GM19467 (cell line): Measurements from ENCODE around the gene ENTPD6.

Experiments used
- ATAC-seq: cut with Tn5 transposase; IDR thresholded peaks from one replicate; pipeline ENCODE4 v1.9.1; 2021; ENCODE audit warnings: mild to moderate bottlenecking, moderate library complexity; ENCODE audit not compliant: unreplicated experiment

Gene ENTPD6

GRCh38 chr20:25207960-25208534 is 12.5 kb downstream of the ENTPD6 start:
- no peak for ATAC-seq

DNA sequence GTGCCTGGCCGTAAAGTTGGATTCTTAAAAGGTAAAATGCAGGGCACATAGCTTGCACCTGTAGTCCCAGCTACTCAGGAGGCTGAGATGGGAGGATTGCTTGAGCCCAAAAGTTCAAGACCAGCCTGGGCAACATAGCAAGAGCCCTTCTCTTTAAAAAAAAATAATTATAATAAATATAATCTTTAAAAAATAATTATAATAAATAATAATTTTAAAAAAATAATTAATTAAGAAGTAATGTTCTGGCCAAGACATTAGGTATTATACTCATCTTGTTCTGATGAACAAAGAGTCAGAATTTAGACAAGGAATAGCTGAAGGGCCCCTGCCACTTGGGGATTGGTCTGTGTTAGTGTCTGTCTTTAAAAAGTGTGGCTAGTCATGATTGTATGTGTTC is 13.9 kb downstream of the ENTPD6 start:
- ATAC-seq = no peak

- ATAC-seq = no peak
Observed at GRCh38 chr20:25209911-25210310, 14.4 kb downstream of the ENTPD6 start.

GRCh38 chr20:25211273-25211672 is 15.8 kb downstream of the ENTPD6 start:
- ATAC-seq = no peak

GRCh38 chr20:25212242-25212641 is 16.7 kb downstream of the ENTPD6 start:
- no peak for ATAC-seq

DNA sequence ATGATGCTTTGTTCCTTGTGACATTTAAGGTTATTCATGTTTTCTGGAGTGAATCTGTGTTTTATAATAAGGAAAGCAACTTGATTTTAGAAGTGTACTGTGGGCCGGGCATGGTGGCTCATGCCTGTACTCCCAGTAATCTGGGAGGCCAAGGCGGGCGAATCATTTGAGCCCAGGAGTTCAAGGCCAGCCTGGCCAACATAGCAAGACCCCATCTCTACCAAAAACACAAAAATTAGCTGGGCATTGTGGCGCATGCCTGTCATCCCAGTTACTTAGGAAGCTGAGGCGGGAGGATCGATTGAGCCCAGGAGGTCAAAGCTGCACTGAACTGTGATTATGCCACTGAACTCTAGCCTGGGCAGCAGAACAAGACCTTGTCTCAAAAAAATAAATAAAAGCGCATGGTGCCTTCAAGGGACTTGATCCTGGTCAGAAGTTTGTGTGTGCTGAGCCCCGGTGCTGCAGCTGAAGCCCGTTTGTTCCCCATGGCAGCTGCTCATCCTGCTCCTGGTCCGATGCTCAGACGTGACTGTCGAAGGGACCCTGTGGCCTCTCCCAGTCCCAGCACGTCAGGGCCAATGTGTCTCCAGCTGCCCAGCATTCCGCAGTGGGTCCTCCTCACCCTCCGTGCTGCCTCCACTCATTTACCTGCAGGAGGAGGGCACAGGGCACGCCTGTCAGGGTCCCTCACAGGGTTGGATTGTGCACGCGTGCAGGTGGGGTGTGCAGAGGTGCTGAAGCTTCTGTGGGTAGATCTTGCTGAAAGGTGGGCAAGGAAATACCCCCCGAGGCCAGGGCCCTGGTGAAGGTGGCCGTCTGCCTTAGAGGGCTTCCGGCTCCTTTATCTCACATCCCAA is 18.3 kb downstream of the ENTPD6 start:
- no peak for ATAC-seq

GRCh38 chr20:25214426-25214790 is 18.9 kb downstream of the ENTPD6 start:
- no peak for ATAC-seq

- ATAC-seq = no peak
Observed at GRCh38 chr20:25214819-25215218, 19.3 kb downstream of the ENTPD6 start.

DNA sequence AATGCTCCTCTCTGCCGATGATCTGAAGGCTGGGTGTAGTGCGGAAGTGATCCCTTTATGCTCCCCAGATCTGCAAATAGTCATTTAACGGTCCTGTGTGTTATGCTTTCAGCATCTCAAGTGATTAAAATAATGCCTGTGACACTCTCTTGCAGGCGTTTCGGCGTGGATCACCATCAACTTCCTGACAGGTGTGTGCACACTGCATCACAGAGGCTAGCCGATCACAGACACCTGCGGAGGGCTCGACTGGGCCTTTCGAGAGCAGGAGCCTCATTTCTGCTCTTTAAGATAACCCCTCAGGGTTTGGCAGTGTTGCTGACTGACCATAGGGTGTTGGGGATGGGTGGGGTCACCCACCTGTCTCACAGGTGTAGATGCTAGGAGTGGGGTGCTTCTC is 20.0 kb downstream of the ENTPD6 start:
- ATAC-seq = no peak

DNA sequence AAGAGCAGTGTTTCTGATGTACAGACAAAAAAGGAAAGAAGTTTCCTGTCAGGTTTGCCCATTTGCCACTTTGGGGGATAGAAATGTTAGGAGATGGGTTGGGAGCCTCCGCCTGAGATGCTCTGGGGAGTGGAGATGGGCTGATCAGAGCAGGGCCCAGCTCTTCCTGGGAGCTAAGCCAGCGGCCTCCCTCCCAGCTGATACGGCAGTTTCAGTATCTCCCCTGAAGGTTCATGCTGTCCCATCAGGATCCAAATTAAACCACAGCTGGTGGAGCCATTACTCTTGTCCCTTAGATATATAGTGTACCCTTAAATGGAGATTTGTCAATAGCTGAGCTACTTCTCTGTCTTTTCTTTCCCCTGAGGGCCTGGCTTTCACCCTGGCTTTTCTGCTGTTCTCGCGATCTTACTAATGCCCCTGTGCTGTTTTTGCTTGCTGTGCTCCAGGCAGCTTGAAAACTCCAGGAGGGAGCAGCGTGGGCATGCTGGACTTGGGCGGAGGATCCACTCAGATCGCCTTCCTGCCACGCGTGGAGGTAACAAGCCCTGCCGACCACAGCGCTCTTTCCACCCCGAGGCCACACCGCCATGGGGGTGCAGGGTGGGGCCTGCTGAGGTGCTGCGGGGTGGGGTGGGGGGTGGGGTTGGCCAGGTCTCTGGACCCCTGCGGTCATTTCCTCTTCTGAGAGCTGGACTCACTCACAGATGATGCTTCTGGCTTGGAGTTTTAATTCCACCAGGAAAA is 20.9 kb downstream of the ENTPD6 start:
- ATAC-seq = no peak

- no peak for ATAC-seq
Observed at GRCh38 chr20:25217161-25218108, 21.9 kb downstream of the ENTPD6 start.

- no peak for ATAC-seq
Observed at GRCh38 chr20:25218109-25218486, 22.6 kb downstream of the ENTPD6 start.

DNA sequence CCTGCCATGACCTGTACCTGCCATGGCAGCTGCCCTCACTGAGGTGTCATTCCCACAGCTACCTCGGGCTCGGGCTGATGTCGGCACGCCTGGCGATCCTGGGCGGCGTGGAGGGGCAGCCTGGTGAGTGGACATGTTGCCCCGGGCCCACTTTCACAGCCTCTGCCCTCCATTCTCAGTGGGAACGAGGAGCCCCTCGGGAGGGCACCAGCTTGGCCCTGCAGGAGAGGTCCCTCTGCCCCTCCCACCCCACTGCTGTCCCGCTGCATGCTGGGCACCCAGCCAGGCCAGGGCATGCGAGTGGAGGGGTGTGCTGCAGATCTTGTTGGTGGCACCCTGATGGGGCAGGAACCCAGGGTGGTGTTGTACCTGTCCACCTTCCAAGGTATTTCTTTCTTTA is 23.0 kb downstream of the ENTPD6 start:
- no peak for ATAC-seq

- no peak for ATAC-seq
Observed at GRCh38 chr20:25219365-25219764, 23.9 kb downstream of the ENTPD6 start.

- no peak for ATAC-seq
Observed at GRCh38 chr20:25220021-25220730, 24.7 kb downstream of the ENTPD6 start.

- ATAC-seq = no peak
Observed at GRCh38 chr20:25220810-25221591, 25.5 kb downstream of the ENTPD6 start.

GRCh38 chr20:25221592-25222460 is 26.3 kb downstream of the ENTPD6 start:
- ATAC-seq = no peak

DNA sequence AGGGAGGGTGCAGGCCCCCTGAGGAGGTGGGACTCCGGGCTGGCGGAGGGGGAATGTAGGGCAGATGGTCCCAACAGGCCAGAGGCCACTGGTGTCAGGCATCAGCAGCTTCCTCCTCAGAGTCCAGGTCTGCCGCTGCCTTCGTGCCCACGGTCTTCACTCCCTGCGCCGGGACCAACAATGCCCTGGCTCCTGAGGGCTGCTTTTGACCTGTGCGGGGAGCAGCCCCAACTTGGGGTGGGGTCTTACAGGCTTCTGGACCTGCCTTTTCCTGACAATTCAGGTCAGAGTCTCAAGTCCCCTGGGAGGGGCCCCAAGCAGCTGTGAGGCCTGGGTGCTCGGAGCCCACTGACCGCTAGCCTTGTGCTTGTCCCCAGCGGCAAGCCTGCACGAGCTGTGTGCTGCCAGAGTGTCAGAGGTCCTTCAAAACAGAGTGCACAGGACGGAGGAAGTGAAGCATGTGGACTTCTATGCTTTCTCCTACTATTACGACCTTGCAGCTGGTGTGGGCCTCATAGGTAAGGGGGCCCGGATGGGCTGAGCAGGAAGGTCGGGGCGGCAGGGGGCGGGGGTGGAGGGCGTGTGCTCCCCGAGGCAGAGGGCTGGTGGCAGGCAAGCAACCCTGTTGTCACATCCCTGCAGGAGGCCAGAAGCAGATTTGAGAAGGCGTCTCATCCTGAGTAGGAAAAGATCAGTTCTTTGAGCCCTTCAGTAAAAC is 27.1 kb downstream of the ENTPD6 start:
- ATAC-seq = no peak
